DOHH2 (cell line): ENCODE results near the gene XBP1.

ENCODE experiments used
- H3F3A ChIP-seq: fragments of 200-600 bp; sonication (generic), shearing (Covaris generic); 2 replicates; pipeline ENCODE4 v1.6.0; 2016; ENCODE audit warnings: antibody characterized with exemption, mild to moderate bottlenecking; ENCODE audit not compliant: control insufficient read depth, insufficient read depth
- H3K27ac ChIP-seq: fragments of 200-600 bp; sonication (generic); 2 replicates; pipeline ENCODE4 v1.5.1; 2014; ENCODE audit warnings: low read depth, mild to moderate bottlenecking, low read length, moderate library complexity
- H3K27me3 ChIP-seq: fragments of 200-600 bp; sonication (generic); 2 replicates; pipeline ENCODE4 v1.6.1; 2014; ENCODE audit warnings: mild to moderate bottlenecking, low read length, mixed read lengths; ENCODE audit not compliant: control insufficient read depth
- H3K36me3 ChIP-seq: fragments of 200-600 bp; sonication (generic); 2 replicates; pipeline ENCODE4 v1.6.1; 2014; ENCODE audit warnings: mild to moderate bottlenecking, low read length, moderate library complexity, mixed read lengths; ENCODE audit not compliant: control insufficient read depth
- H3K4me1 ChIP-seq: fragments of 200-600 bp; sonication (generic); 2 replicates; pipeline ENCODE4 v1.6.1; 2014; ENCODE audit warnings: mild to moderate bottlenecking, low read length, mixed read lengths; ENCODE audit not compliant: control insufficient read depth
- H3K4me2 ChIP-seq: fragments of 200-600 bp; sonication (generic); 2 replicates; pipeline ENCODE4 v1.6.0; 2014; ENCODE audit warnings: mild to moderate bottlenecking, low read length, moderate library complexity
- H3K4me3 ChIP-seq: fragments of 200-600 bp; sonication (generic); 2 replicates; pipeline ENCODE4 v1.5.1; 2014; ENCODE audit warnings: mild to moderate bottlenecking, low read length, mixed read lengths
- H3K79me2 ChIP-seq: fragments of 200-600 bp; sonication (generic); 2 replicates; pipeline ENCODE4 v1.6.1; 2014; ENCODE audit warnings: mild to moderate bottlenecking, low read length, mixed read lengths; ENCODE audit not compliant: control insufficient read depth
- H3K9me2 ChIP-seq: fragments of 200-600 bp; sonication (generic); replicated peaks from 2 replicates; pipeline ENCODE4 v1.6.1; 2014; ENCODE audit warnings: mild to moderate bottlenecking, low read length, mixed read lengths; ENCODE audit not compliant: control insufficient read depth
- H3K9me3 ChIP-seq: fragments of 200-600 bp; sonication (generic); 2 replicates; pipeline ENCODE4 v1.6.1; 2014; ENCODE audit warnings: antibody characterized with exemption, low read length, mixed read lengths; ENCODE audit not compliant: control insufficient read depth, insufficient read depth
- H4K20me1 ChIP-seq: fragments of 200-600 bp; sonication (generic); 2 replicates; pipeline ENCODE4 v1.6.0; 2014; ENCODE audit warnings: low read depth, mild to moderate bottlenecking, antibody characterized with exemption, low read length, moderate library complexity; ENCODE audit not compliant: control insufficient read depth, insufficient read depth
- EZH2phosphoT487 ChIP-seq: fragments of 200-600 bp; sonication (generic); IDR thresholded peaks from 2 replicates; pipeline ENCODE4 v1.6.1; 2017; ENCODE audit warnings: borderline replicate concordance, mild to moderate bottlenecking, antibody characterized with exemption, low read length, moderate library complexity, mixed read lengths
- TF ChIP-seq, protein P1 (sequence below): fragments of 200-600 bp; sonication (generic); IDR thresholded peaks from one replicate; pipeline ENCODE4 v1.5.1; 2014; ENCODE audit warnings: antibody characterized with exemption, mild to moderate bottlenecking, low read depth, low read length; ENCODE audit not compliant: poor library complexity, severe bottlenecking

The XBP1 gene

DNA sequence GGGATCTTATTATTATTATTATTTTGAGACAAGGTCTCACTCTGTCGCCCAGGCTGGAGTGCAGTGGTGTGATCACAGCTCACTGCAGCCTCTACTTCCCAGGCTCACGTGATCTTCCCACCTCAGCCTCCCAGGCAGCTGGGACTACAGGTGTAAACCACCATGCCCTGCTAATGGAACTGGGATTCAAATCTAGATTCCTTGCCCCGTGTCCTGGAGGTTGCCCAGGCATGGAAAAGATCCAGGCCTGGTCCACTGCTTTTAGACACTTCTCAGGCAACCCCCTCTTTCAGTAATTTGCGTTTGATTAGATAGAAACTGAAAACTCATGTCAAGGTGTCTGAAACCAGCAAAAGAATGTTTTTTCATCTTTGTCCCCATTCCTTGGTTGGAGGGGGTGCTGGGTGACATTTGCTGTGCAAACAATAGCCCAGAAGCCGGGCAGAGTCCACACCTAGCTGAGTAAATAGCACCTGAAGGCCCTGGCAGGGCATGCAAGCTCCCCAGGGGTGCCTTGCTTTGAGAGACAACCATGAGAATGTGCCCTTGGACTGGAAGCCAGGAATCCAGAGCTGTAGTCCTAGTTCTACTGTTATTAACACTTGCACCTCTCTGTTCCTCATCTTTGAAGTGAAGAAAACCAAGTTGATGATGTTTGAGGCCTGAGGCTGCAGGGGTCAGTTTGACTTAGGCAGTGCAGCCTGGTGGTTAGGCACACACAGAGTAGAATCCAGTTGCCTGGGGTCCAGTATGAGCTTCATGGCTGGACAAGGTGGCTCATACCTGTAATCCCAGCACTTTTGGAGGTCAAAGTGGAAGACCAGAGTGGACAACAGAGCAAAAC, 19.1 kb upstream of the XBP1 start:
- Histone ChIP-seq H3K4me2 (peak overlapping the region; percentile 44), H3K27me3 (no peaks in the 10 kb centered on the region), H3K27ac (no peak overlapping the region), H3F3A (peaks cover 3% of the 10 kb centered on the region; the same call in 1 of the 2 replicates), H3K4me3 (no peak overlapping the region), H3K79me2 (no peaks in the 10 kb centered on the region), H3K36me3 (no peaks in the 10 kb centered on the region), H4K20me1 (no peaks in the 10 kb centered on the region), H3K4me1 (peaks cover 57% of the 10 kb centered on the region), H3K9me2 (no peaks in the 10 kb centered on the region), H3K9me3 (no peaks in the 10 kb centered on the region)
- TF ChIP-seq, protein P1, sequence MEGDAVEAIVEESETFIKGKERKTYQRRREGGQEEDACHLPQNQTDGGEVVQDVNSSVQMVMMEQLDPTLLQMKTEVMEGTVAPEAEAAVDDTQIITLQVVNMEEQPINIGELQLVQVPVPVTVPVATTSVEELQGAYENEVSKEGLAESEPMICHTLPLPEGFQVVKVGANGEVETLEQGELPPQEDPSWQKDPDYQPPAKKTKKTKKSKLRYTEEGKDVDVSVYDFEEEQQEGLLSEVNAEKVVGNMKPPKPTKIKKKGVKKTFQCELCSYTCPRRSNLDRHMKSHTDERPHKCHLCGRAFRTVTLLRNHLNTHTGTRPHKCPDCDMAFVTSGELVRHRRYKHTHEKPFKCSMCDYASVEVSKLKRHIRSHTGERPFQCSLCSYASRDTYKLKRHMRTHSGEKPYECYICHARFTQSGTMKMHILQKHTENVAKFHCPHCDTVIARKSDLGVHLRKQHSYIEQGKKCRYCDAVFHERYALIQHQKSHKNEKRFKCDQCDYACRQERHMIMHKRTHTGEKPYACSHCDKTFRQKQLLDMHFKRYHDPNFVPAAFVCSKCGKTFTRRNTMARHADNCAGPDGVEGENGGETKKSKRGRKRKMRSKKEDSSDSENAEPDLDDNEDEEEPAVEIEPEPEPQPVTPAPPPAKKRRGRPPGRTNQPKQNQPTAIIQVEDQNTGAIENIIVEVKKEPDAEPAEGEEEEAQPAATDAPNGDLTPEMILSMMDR, result no peak
- no peak for TF ChIP-seq EZH2phosphoT487

DNA sequence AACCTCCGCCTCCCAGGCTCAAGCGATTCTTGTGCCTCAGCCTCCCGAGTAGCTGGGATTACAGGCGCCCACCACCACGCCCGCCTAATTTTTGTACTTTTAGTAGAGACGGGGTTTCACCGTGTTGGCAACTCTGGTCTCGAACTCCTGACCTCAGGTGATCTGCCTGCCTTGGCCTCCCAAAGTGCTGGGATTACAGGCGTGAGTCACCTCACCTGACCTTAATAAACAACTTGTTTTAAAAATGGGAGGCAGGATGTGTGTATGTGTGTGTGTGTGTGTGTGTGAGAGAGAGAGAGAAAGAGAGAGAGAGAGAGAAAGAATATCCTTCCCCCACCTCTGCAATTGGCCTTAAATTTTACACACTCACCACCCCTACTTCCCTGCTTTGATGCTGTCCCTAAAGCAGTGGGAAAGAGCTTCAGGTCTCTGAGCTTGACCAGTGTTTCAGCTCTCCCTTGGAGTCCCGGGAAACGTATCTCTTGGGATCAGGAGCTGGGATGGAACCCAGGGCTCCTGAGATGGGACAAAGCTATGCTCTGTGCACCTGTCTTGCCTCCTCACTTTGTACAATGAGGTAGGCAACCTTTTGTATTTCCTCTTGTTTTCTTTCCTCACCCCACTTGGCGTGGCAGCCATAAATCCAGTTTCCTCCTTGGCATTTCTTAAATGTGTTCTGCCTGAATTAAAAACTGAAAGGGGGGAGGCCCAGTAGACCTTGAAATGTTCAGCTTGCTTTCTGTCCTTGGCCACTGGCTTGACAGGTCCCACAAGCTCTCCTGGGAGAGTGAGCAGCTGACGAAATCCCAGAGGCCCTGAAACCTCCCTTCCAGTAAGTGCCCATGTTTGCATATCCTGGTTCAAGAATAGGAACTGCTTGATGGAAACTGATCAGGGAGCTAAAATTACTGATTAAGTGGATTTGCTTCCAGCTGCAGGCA, 17.8 kb upstream of the XBP1 start:
- Histone ChIP-seq H3K4me2 (peak overlapping the region; percentile 44), H3K9me3 (no peaks in the 10 kb centered on the region)

DNA sequence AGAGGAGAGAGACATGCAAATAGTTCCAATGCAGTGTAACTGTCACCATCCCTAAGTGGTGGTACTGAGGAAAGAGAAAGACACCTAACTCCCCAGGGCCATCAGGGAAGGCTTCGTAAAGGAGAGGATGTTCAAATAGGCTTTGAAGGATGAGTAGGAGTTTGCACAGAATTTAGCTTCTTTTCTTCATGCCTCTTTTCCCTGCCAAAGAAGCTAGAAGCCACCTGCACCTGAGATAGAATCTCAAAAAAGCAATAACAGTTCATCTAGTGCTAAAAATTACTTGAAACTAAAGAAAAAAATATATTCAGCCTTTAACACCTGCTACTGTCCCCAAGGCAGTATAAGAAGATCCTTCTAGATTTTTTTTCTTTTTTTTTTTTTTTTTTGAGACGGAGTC, 16.7 kb upstream of the XBP1 start:
- peak overlapping the region; percentile 8; the same call in 1 of the 2 replicates for H3K4me2 ChIP-seq
- no peaks in the 10 kb centered on the region for H3K27me3 ChIP-seq
- no peaks in the 10 kb centered on the region for H3K36me3 ChIP-seq
- H4K20me1 ChIP-seq, result no peaks in the 10 kb centered on the region
- TF ChIP-seq EZH2phosphoT487, result no peak
- TF ChIP-seq, protein P1, result no peak
- H3K9me3 ChIP-seq, result no peaks in the 10 kb centered on the region
- H3K4me1 ChIP-seq, result peaks cover 43% of the 10 kb centered on the region
- H3K27ac ChIP-seq, result no peak overlapping the region
- no peak overlapping the region for H3K4me3 ChIP-seq
- H3F3A ChIP-seq, result no peaks in the 10 kb centered on the region
- no peaks in the 10 kb centered on the region for H3K9me2 ChIP-seq
- no peaks in the 10 kb centered on the region for H3K79me2 ChIP-seq

More for the DNA sequence above, 17.8 kb upstream of the XBP1 start:
- Histone ChIP-seq H3K79me2 (no peaks in the 10 kb centered on the region), H4K20me1 (no peaks in the 10 kb centered on the region), H3K27ac (no peak overlapping the region), H3K27me3 (no peaks in the 10 kb centered on the region), H3K4me3 (peak overlapping the region; percentile 11; the same call in 1 of the 2 replicates), H3F3A (peaks cover 3% of the 10 kb centered on the region; the same call in 1 of the 2 replicates), H3K4me1 (peaks cover 52% of the 10 kb centered on the region), H3K36me3 (no peaks in the 10 kb centered on the region), H3K9me2 (no peaks in the 10 kb centered on the region)
- TF ChIP-seq, protein P1, result no peak
- no peak for TF ChIP-seq EZH2phosphoT487
